ENCODE data around the gene PROM1. TPM values are rescaled to one million over a fixed set of nuclear protein-coding genes. Genes with fewer than 3 reads are reported as not detected.

Gene PROM1
- polyA plus RNA-seq, 1 donor from 2014 or later, result 1.1 TPM

DNA sequence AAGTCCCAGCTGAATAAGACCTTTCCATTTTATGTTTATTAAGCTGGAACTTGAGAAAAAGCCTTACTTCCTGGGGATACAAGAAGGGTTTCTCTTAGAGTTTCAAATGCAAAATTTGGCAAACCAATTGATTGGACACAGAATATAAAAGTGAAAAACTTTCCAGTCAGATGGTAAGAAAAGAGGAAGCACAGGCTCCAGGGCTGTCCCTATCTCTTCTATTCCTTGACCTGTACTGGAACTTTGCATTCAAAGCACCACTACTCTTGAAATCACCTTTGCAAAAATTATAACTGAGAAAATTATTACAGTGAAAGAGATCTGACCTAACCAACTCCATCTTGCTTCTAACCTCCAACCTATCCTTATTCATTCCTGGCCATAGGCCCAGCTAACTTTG is 11.7 kb downstream of the PROM1 start:
- no peak overlapping the region for H2AFZ ChIP-seq (ENCODE audit: low read depth, low read length)
- H3F3A ChIP-seq (ENCODE audit: insufficient read depth, low read length, poor library complexity, severe bottlenecking), result no peaks in the 10 kb centered on the region
- H3K27me3 ChIP-seq (ENCODE audit: insufficient read depth, low read depth, low read length), result no peaks in the 10 kb centered on the region
- H3K4me3 ChIP-seq (ENCODE audit: low read length), result no peak overlapping the region
- no peak overlapping the region for H3K4me2 ChIP-seq (ENCODE audit: low read length)
- H3K9ac ChIP-seq (ENCODE audit: low read length), result no peak overlapping the region
- no peaks in the 10 kb centered on the region for H3K36me3 ChIP-seq (ENCODE audit: insufficient read depth, low read length)
- H3K27ac ChIP-seq (ENCODE audit: low read length), result no peak overlapping the region
- H3K9me3 ChIP-seq (ENCODE audit: low read length), result no peaks in the 10 kb centered on the region
- TF ChIP-seq EP300 (conservative IDR thresholded peaks at IDR 0.05; ENCODE audit: poor library complexity, severe bottlenecking), result no peak
- no peak for TF ChIP-seq SMC3 (conservative IDR thresholded peaks at IDR 0.05; ENCODE audit: poor library complexity)
- TF ChIP-seq MXI1 (conservative IDR thresholded peaks at IDR 0.05; ENCODE audit: poor library complexity, severe bottlenecking), result no peak
- H3K79me2 ChIP-seq (replicated peaks; ENCODE audit: insufficient read depth, low read length), result no peaks in the 10 kb centered on the region
- no peaks in the 10 kb centered on the region for H4K20me1 ChIP-seq (ENCODE audit: insufficient read depth)
- H3K9me2 ChIP-seq (ENCODE audit: insufficient read depth, low read length), result no peaks in the 10 kb centered on the region

- no peaks in the 10 kb centered on the region for H3K79me2 ChIP-seq (replicated peaks; ENCODE audit: insufficient read depth, low read length)
- H3K27me3 ChIP-seq (ENCODE audit: insufficient read depth, low read depth, low read length), result no peaks in the 10 kb centered on the region
- H3K9ac ChIP-seq (ENCODE audit: low read length), result no peak overlapping the region
- H3K27ac ChIP-seq (ENCODE audit: low read length), result no peak overlapping the region
- no peaks in the 10 kb centered on the region for H3K9me2 ChIP-seq (ENCODE audit: insufficient read depth, low read length)
- no peaks in the 10 kb centered on the region for H3F3A ChIP-seq (ENCODE audit: insufficient read depth, low read length, poor library complexity, severe bottlenecking)
- no peak for TF ChIP-seq EP300 (conservative IDR thresholded peaks at IDR 0.05; ENCODE audit: poor library complexity, severe bottlenecking)
- TF ChIP-seq MXI1 (conservative IDR thresholded peaks at IDR 0.05; ENCODE audit: poor library complexity, severe bottlenecking), result no peak
- no peak for TF ChIP-seq TAF1 (IDR thresholded peaks at IDR 0.05; ENCODE audit: low read depth)
- TF ChIP-seq, protein P1, sequence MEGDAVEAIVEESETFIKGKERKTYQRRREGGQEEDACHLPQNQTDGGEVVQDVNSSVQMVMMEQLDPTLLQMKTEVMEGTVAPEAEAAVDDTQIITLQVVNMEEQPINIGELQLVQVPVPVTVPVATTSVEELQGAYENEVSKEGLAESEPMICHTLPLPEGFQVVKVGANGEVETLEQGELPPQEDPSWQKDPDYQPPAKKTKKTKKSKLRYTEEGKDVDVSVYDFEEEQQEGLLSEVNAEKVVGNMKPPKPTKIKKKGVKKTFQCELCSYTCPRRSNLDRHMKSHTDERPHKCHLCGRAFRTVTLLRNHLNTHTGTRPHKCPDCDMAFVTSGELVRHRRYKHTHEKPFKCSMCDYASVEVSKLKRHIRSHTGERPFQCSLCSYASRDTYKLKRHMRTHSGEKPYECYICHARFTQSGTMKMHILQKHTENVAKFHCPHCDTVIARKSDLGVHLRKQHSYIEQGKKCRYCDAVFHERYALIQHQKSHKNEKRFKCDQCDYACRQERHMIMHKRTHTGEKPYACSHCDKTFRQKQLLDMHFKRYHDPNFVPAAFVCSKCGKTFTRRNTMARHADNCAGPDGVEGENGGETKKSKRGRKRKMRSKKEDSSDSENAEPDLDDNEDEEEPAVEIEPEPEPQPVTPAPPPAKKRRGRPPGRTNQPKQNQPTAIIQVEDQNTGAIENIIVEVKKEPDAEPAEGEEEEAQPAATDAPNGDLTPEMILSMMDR (IDR thresholded peaks at IDR 0.05; ENCODE audit: poor library complexity, severe bottlenecking), result no peak
- no peak for TF ChIP-seq RAD21 (conservative IDR thresholded peaks at IDR 0.05)
- no peak for TF ChIP-seq EZH2 (IDR thresholded peaks at IDR 0.05; ENCODE audit: borderline replicate concordance, insufficient read depth, low read length, poor library complexity, severe bottlenecking)
- no peak for TF ChIP-seq POLR2AphosphoS5 (IDR thresholded peaks at IDR 0.05)
- TF ChIP-seq, protein P2, sequence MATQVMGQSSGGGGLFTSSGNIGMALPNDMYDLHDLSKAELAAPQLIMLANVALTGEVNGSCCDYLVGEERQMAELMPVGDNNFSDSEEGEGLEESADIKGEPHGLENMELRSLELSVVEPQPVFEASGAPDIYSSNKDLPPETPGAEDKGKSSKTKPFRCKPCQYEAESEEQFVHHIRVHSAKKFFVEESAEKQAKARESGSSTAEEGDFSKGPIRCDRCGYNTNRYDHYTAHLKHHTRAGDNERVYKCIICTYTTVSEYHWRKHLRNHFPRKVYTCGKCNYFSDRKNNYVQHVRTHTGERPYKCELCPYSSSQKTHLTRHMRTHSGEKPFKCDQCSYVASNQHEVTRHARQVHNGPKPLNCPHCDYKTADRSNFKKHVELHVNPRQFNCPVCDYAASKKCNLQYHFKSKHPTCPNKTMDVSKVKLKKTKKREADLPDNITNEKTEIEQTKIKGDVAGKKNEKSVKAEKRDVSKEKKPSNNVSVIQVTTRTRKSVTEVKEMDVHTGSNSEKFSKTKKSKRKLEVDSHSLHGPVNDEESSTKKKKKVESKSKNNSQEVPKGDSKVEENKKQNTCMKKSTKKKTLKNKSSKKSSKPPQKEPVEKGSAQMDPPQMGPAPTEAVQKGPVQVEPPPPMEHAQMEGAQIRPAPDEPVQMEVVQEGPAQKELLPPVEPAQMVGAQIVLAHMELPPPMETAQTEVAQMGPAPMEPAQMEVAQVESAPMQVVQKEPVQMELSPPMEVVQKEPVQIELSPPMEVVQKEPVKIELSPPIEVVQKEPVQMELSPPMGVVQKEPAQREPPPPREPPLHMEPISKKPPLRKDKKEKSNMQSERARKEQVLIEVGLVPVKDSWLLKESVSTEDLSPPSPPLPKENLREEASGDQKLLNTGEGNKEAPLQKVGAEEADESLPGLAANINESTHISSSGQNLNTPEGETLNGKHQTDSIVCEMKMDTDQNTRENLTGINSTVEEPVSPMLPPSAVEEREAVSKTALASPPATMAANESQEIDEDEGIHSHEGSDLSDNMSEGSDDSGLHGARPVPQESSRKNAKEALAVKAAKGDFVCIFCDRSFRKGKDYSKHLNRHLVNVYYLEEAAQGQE (IDR thresholded peaks at IDR 0.05; ENCODE audit: borderline replicate concordance), result no peak
- no peak for TF ChIP-seq SMC3 (conservative IDR thresholded peaks at IDR 0.05; ENCODE audit: poor library complexity)
- H3K9me3 ChIP-seq (ENCODE audit: low read length), result no peaks in the 10 kb centered on the region
- H3K4me3 ChIP-seq (ENCODE audit: low read length), result no peak overlapping the region
- no peak overlapping the region for H2AFZ ChIP-seq (ENCODE audit: low read depth, low read length)
- H4K20me1 ChIP-seq (ENCODE audit: insufficient read depth), result no peaks in the 10 kb centered on the region
- H3K4me2 ChIP-seq (ENCODE audit: low read length), result no peak overlapping the region
- H3K36me3 ChIP-seq (ENCODE audit: insufficient read depth, low read length), result no peaks in the 10 kb centered on the region
Observed at GRCh38 chr4:16070203-16070602, 13.6 kb downstream of the PROM1 start.

GRCh38 chr4:16067515-16067914 is 16.3 kb downstream of the PROM1 start:
- H3K9me3 ChIP-seq (ENCODE audit: low read length), result no peaks in the 10 kb centered on the region
- H3K27ac ChIP-seq (ENCODE audit: low read length), result no peak overlapping the region
- no peaks in the 10 kb centered on the region for H3K79me2 ChIP-seq (replicated peaks; ENCODE audit: insufficient read depth, low read length)
- no peak overlapping the region for H2AFZ ChIP-seq (ENCODE audit: low read depth, low read length)
- H3K36me3 ChIP-seq (ENCODE audit: insufficient read depth, low read length), result no peaks in the 10 kb centered on the region
- H3F3A ChIP-seq (ENCODE audit: insufficient read depth, low read length, poor library complexity, severe bottlenecking), result no peaks in the 10 kb centered on the region
- no peaks in the 10 kb centered on the region for H3K9me2 ChIP-seq (ENCODE audit: insufficient read depth, low read length)
- no peak overlapping the region for H3K4me2 ChIP-seq (ENCODE audit: low read length)
- H4K20me1 ChIP-seq (ENCODE audit: insufficient read depth), result no peaks in the 10 kb centered on the region
- no peak for TF ChIP-seq TAF1 (IDR thresholded peaks at IDR 0.05; ENCODE audit: low read depth)
- TF ChIP-seq SMC3 (conservative IDR thresholded peaks at IDR 0.05; ENCODE audit: poor library complexity), result no peak
- TF ChIP-seq POLR2AphosphoS5 (IDR thresholded peaks at IDR 0.05), result no peak
- TF ChIP-seq MXI1 (conservative IDR thresholded peaks at IDR 0.05; ENCODE audit: poor library complexity, severe bottlenecking), result no peak
- TF ChIP-seq EP300 (conservative IDR thresholded peaks at IDR 0.05; ENCODE audit: poor library complexity, severe bottlenecking), result no peak
- TF ChIP-seq, protein P1 (IDR thresholded peaks at IDR 0.05; ENCODE audit: poor library complexity, severe bottlenecking), result no peak
- TF ChIP-seq RAD21 (conservative IDR thresholded peaks at IDR 0.05), result no peak
- TF ChIP-seq, protein P2 (IDR thresholded peaks at IDR 0.05; ENCODE audit: borderline replicate concordance), result no peak
- no peak for TF ChIP-seq EZH2 (IDR thresholded peaks at IDR 0.05; ENCODE audit: borderline replicate concordance, insufficient read depth, low read length, poor library complexity, severe bottlenecking)
- no peak overlapping the region for H3K9ac ChIP-seq (ENCODE audit: low read length)
- H3K4me3 ChIP-seq (ENCODE audit: low read length), result no peak overlapping the region
- no peaks in the 10 kb centered on the region for H3K27me3 ChIP-seq (ENCODE audit: insufficient read depth, low read depth, low read length)
